Epithelial cell of esophagus (primary cell): ENCODE results near the gene CENPP.

Experiments
- DNase-seq: peaks from one replicate; pipeline ENCODE4 v3.0.0; 2010; ENCODE audit warnings: low read depth
- H3K4me3 ChIP-seq: 2 replicates; pipeline ENCODE4 v1.5.1; 2011; ENCODE audit warnings: mild to moderate bottlenecking, low read length, control low read depth
- CTCF ChIP-seq: IDR thresholded peaks from 2 replicates; pipeline ENCODE4 v1.5.1; 2011; ENCODE audit warnings: low read depth, mild to moderate bottlenecking, low read length, control low read depth, inconsistent platforms; ENCODE audit not compliant: insufficient read depth; ENCODE audit errors: missing control alignments

Gene CENPP

GRCh38 chr9:92312887-92313623, 12.7 kb upstream of the CENPP start:
- TF ChIP-seq CTCF = no peak
- no peak overlapping the region for H3K4me3 ChIP-seq
- DNase-seq = peak; percentile 65

GRCh38 chr9:92313624-92314012, 12.1 kb upstream of the CENPP start:
- no peak overlapping the region for H3K4me3 ChIP-seq
- DNase-seq = no peak
- TF ChIP-seq CTCF = no peak

GRCh38 chr9:92315456-92315855, 10.3 kb upstream of the CENPP start:
- no peak for TF ChIP-seq CTCF
- DNase-seq = no peak
- H3K4me3 ChIP-seq = no peak overlapping the region

GRCh38 chr9:92324431-92324830, 1.3 kb upstream of the CENPP start:
- TF ChIP-seq CTCF = no peak
- peak overlapping the region; percentile 69 for H3K4me3 ChIP-seq
- no peak for DNase-seq

GRCh38 chr9:92324889-92325268, 874 bp upstream of the CENPP start:
- no peak for TF ChIP-seq CTCF
- DNase-seq = no peak
- peak overlapping the region; percentile 69 for H3K4me3 ChIP-seq

GRCh38 chr9:92325991-92326500, 293 bp downstream of the CENPP start:
- peak; percentile 20 for DNase-seq
- no peak for TF ChIP-seq CTCF
- peak overlapping the region; percentile 69 for H3K4me3 ChIP-seq
